IPS-20b (cell line): ENCODE data around the gene RALY.
"Not testable (repeated sequence)": the region's sequence is repeated elsewhere in the genome, so short reads cannot be mapped to it uniquely, and the experiment has no call there.

Experiments used
- H3K27ac ChIP-seq: one replicate; pipeline ENCODE4 v1.5.1; 2013; ENCODE audit warnings: low read length
- H3K27me3 ChIP-seq: 2 replicates; pipeline ENCODE4 v1.6.1; 2013; ENCODE audit warnings: mild to moderate bottlenecking, low read length, inconsistent platforms; ENCODE audit not compliant: insufficient read depth
- H3K36me3 ChIP-seq: 2 replicates; pipeline ENCODE4 v1.6.1; 2013; ENCODE audit warnings: low read depth, mild to moderate bottlenecking, inconsistent platforms, low read length, moderate library complexity; ENCODE audit not compliant: insufficient read depth
- H3K4me1 ChIP-seq: 2 replicates; pipeline ENCODE4 v1.6.1; 2013; ENCODE audit warnings: mild to moderate bottlenecking, control low read depth, inconsistent platforms, low read length, moderate library complexity; ENCODE audit not compliant: insufficient read depth
- H3K4me3 ChIP-seq: 2 replicates; pipeline ENCODE4 v1.5.1; 2013; ENCODE audit warnings: mild to moderate bottlenecking, low read length, inconsistent platforms
- H3K9ac ChIP-seq: 2 replicates; pipeline ENCODE4 v1.6.1; 2013; ENCODE audit warnings: low read depth, mild to moderate bottlenecking, inconsistent platforms, low read length, moderate library complexity
- H3K9me3 ChIP-seq: 2 replicates; pipeline ENCODE4 v1.6.1; 2013; ENCODE audit warnings: mild to moderate bottlenecking, low read depth, low read length, inconsistent platforms; ENCODE audit not compliant: insufficient read depth

The RALY gene

DNA sequence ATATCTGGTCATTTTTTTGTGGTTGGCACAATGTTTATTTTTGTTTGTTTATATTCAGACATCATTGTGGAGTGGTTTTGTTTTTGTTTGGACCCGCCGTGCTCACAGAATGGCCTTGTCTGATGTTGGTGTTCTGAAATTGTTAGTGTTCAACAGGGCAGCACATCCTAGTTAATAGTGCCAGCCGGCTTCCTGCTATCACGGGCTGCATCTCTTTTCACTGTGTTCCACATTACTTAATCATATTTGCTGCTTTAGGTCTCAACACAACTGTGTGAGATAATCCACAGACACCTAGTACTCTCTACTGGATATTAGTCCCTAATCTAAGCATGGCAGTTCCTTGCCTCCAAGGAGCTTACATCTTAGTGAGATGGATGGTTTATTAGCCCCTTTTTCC is 121.1 kb downstream of the RALY start:
- Histone ChIP-seq H3K36me3 (no peaks in the 10 kb centered on the region; the same call in 1 of the 2 replicates), H3K27me3 (no peaks in the 10 kb centered on the region; the same call in 1 of the 2 replicates), H3K9me3 (no peaks in the 10 kb centered on the region), H3K4me1 (no peaks in the 10 kb centered on the region; the same call in 1 of the 2 replicates), H3K4me3 (no peak overlapping the region), H3K27ac (no peak overlapping the region), H3K9ac (no peak overlapping the region)

DNA sequence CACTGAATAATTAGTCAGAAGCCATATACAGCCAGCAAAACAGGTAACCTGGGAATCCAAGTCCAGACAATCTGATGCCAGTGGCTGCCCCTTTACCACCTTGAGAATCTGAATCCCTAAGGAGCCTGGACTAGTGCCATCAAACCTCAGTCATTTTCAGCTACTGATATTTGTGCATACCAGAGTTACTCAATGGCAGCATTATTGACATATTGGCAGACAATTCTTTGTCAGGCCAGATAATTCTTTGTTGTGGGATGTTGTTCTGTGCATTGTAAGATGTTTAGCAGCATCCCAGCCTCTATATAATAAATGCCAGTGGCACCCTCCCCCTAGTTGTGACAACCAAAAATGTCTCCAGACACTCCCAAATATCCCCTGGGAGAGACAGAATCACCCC is 121.5 kb downstream of the RALY start:
- H3K9ac ChIP-seq = no peak overlapping the region
- no peaks in the 10 kb centered on the region; the same call in 1 of the 2 replicates for H3K36me3 ChIP-seq
- H3K27ac ChIP-seq = no peak overlapping the region
- H3K4me1 ChIP-seq = no peaks in the 10 kb centered on the region; the same call in 1 of the 2 replicates
- H3K4me3 ChIP-seq = no peak overlapping the region
- H3K27me3 ChIP-seq = no peaks in the 10 kb centered on the region; the same call in 1 of the 2 replicates
- H3K9me3 ChIP-seq = no peaks in the 10 kb centered on the region

DNA sequence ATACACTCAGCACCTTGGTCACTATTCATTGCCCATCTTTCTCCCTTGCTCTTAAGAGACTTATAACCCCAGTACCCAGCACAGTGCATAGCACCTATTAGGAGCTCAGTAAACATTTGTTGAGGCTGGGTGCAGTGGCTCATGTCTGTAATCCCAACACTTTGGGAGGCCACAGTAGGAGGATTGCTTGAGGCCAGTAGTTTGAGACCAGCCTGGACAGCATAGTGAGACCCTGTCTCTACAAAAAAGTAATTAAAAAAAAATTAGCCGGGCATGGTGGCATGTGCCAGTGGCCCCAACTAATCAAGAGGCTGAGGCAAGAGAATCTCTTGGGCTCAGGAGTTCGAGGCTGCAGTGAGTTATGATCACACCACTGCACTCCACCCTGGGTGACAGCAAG is 126.5 kb downstream of the RALY start:
- Histone ChIP-seq H3K9ac (no peak overlapping the region), H3K27ac (no peak overlapping the region), H3K9me3 (no peaks in the 10 kb centered on the region), H3K4me1 (no peaks in the 10 kb centered on the region), H3K27me3 (no peaks in the 10 kb centered on the region; the same call in 1 of the 2 replicates), H3K4me3 (no peak overlapping the region), H3K36me3 (no peaks in the 10 kb centered on the region)

DNA sequence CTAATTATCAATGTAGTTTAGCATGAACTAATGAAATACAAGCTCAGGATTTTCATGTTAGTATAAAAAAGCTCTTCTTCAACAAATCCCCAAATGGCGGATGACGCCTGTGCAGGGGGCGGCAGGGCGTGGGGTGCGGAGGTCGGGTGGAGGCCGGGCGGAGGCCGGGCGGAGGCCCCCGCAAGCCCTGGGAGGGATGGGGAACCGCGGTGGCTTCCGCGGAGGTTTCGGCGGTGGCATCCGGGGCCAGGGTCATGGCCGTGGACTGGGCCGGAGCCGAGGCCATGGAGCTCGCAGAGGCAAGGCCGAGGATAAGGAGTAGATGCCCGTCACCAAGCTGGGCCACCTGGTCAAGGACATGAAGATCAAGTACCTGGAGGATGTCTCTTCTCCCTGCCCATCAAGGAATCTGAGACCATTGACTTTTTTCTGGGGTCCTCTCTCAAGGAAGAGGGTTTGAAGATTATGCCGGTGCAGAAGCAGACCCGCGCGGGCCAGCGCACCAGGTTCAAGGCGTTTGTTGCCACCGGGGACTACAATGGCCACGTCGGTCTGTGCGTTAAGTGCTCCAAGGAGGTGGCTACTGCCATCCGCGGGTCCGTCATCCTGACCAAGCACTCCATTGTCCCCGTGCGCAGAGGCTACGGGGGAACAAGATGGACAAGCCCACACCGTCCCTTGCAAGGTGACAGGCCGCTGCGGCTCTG is 128.7 kb downstream of the RALY start:
- no peak overlapping the region for H3K27ac ChIP-seq
- H3K27me3 ChIP-seq = no peaks in the 10 kb centered on the region; the same call in 1 of the 2 replicates
- no peaks in the 10 kb centered on the region for H3K4me1 ChIP-seq
- H3K9me3 ChIP-seq = no peaks in the 10 kb centered on the region
- H3K4me3 ChIP-seq = no peak overlapping the region
- no peak overlapping the region for H3K9ac ChIP-seq
- H3K36me3 ChIP-seq = no peaks in the 10 kb centered on the region

DNA sequence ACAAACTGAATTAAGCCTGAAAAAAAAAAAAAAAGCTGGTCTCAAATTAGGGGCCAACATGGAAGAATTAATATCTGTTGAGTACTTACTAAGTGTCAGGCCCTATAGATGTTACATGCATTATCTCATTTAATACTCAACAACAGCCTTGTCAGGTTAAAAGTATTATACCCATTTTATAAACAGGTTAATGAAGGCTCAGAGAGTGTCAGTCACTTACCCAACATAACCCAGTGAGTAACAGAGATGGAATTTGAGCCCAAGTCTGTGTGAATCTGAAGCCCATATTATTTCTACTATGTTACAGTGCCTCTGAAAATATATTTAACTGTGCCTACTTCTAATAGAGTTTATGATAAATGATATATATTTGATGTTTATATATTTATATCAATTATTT is 129.6 kb downstream of the RALY start:
- no peaks in the 10 kb centered on the region for H3K9me3 ChIP-seq
- no peak overlapping the region for H3K27ac ChIP-seq
- H3K36me3 ChIP-seq = no peaks in the 10 kb centered on the region
- H3K9ac ChIP-seq = no peak overlapping the region
- H3K27me3 ChIP-seq = no peaks in the 10 kb centered on the region; the same call in 1 of the 2 replicates
- no peak overlapping the region for H3K4me3 ChIP-seq
- H3K4me1 ChIP-seq = no peaks in the 10 kb centered on the region

DNA sequence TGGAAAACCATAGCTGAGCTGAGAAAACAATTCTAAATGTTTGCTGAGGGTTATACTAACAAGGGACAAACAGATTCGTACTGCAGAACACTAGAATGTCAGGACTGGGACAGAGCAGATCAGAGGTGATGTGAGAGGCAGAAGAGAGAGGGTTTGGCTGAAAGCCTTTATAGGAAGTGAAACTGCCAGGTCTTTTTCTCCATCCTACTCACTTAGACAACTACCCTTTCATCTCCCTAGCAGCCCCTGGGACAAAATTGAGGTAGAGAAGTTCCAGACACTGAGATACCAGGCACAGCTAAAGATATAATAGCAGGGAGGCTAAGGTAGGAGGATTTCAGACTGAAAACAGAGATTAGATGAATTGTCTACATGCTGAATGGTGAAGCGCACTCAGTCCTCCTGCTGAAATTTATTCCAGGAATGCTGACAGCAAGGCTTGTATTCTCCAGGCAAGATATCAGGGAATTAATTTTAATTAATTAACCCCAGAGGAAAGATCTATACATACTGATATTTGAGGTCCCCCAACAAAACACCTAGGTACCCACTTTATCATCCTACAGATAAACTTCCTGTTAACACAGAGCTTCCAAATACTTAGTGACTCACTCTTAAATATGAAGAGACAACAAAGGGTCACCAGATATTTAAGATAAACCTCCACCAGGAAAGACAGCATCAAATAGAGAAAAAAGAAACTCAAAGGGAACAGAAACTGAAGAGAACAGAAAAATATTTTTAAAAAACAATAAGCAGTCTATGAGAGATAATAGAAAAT is 130.9 kb downstream of the RALY start:
- H3K9me3 ChIP-seq = no peaks in the 10 kb centered on the region
- no peak overlapping the region for H3K27ac ChIP-seq
- H3K4me3 ChIP-seq = no peak overlapping the region
- no peaks in the 10 kb centered on the region for H3K36me3 ChIP-seq
- no peak overlapping the region for H3K9ac ChIP-seq
- no peaks in the 10 kb centered on the region; the same call in none of the 2 replicates for H3K27me3 ChIP-seq
- H3K4me1 ChIP-seq = no peaks in the 10 kb centered on the region

DNA sequence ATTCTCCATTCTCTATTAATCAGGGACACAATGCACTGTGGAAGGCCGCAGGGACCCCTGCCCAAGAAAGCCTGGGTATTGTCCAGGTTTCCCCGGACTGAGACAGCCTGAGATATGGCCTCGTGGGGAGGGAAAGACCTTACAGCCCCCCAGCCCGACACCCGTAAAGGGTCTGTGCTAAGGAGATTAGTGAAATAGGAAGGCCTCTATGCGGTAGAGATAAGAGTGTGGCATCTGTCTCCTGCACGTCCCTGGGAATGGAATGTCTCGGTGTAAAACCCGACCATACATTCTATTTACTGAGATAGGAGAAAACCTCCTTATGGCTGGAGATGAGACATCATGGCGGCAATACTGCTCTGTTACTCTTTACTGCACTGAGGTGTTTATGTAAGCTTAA is 134.1 kb downstream of the RALY start:
- Histone ChIP-seq H3K27ac (no peak overlapping the region), H3K36me3 (no peaks in the 10 kb centered on the region), H3K9ac (no peak overlapping the region), H3K9me3 (no peaks in the 10 kb centered on the region), H3K27me3 (no peaks in the 10 kb centered on the region; the same call in 1 of the 2 replicates), H3K4me3 (no peak overlapping the region), H3K4me1 (no peaks in the 10 kb centered on the region)

DNA sequence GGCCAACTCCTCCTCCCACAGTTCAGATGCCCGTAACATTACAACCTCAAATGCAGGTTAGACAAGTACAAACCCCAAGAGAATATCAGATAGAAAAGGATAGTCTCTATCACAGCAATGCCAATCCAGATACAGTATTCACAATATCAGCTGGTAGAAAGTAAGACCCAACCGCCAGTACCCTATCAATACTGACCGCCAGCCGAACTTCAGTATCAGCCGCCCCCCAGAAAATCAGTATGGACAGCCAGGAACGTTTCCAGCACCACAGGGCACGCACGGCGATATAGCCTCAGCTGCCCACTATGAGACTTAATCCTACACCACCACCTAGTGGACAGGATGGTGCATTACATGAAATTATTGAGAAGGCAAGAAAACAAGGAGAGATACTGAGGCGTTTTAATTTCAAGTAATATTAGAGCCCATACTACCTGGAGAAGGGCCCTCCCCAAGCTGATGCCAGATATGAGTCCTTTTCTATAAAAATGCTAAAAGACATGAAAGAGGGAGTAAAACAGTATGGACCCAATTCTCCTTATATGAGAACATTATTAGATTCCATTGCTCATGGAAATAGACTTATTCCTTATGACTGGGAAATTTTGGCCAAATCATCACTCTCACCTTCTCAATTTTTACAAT is 135.9 kb downstream of the RALY start:
- Histone ChIP-seq H3K9ac (no peak overlapping the region), H3K27ac (no peak overlapping the region), H3K4me3 (0 out of 2 replicates have a peak overlapping the region, but pooled peaks have one; percentile 41), H3K9me3 (no peaks in the 10 kb centered on the region), H3K36me3 (no peaks in the 10 kb centered on the region), H3K27me3 (no peaks in the 10 kb centered on the region; the same call in 1 of the 2 replicates), H3K4me1 (no peaks in the 10 kb centered on the region)

DNA sequence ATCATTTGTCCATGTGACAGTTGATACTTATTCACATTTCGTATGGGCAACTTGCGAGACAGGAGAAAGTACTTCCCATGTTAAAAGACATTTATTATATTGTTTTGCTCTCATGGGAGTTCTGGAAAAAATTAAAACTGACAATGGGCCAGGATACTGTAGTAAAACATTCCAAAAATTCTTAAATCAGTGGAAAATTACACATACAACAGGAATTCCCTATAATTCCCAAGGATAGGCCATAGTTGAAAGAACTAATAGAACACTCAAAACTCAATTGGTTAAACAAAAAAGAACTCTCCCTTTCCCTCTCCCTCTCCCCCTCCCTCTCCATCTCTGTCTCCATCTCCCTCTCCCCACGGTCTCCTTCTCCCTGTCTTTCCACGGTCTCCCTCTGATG is 137.8 kb downstream of the RALY start:
- Histone ChIP-seq H3K9me3 (no peaks in the 10 kb centered on the region), H3K4me3 (no peak overlapping the region), H3K27ac (no peak overlapping the region), H3K4me1 (no peaks in the 10 kb centered on the region), H3K9ac (no peak overlapping the region), H3K36me3 (no peaks in the 10 kb centered on the region), H3K27me3 (no peaks in the 10 kb centered on the region; the same call in 1 of the 2 replicates)

DNA sequence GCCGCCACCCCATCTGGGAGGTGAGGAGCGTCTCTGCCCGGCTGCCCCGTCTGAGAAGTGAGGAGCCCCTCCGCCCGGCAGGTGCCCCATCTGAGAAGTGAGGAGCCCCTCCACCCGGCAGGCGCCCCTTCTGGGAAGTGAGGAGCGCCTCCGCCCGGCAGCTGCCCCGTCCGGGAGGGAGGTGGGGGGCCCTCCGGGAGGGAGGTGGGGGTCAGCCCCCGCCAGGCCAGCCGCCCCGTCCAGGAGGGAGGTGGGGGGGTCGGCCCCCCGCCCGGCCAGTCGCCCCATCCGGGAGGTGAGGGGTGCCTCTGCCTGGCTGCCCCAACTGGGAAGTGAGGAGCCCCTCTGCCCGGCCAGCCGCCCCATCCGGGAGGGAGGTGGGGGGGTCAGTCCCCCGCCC is 138.8 kb downstream of the RALY start:
- not testable (repeated sequence) for H3K27ac ChIP-seq, H3K36me3 ChIP-seq, H3K27me3 ChIP-seq, H3K4me1 ChIP-seq, H3K9ac ChIP-seq, H3K4me3 ChIP-seq, H3K9me3 ChIP-seq

DNA sequence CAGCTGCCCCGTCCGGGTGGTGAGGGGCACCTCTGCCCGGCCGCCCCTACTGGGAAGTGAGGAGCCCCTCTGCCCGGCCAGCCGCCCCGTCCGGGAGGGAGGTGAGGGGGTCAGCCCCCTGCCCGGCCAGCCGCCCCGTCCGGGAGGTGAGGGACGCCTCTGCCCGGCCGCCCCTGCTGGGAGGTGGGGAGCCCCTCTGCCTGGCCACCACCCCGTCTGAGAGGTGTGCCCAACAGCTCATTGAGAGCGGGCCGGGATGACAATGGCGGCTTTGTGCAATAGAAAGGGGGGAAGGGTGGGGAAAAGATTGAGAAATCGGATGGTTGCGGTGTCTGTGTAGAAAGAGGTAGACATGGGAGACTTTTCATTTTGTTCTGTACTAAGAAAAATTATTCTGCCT is 139.2 kb downstream of the RALY start:
- not testable (repeated sequence) for H3K4me3 ChIP-seq, H3K27ac ChIP-seq, H3K27me3 ChIP-seq, H3K4me1 ChIP-seq, H3K9me3 ChIP-seq, H3K36me3 ChIP-seq, H3K9ac ChIP-seq
